Measurements from ENCODE around the gene FHAD1.

Gene FHAD1

GRCh38 chr1:15405106-15405850 lies 158.3 kb downstream of the FHAD1 start:
- DNase-seq, result no peak

- no peak for DNase-seq
These were observed 159.9 kb downstream of the FHAD1 start for GRCh38 chr1:15406614-15407559.

GRCh38 chr1:15407580-15407979 lies 160.6 kb downstream of the FHAD1 start:
- DNase-seq, result no peak

- DNase-seq, result no peak
These were observed 161.9 kb downstream of the FHAD1 start for GRCh38 chr1:15408890-15409387.

GRCh38 chr1:15409388-15410222 lies 162.6 kb downstream of the FHAD1 start, which contains the start of gene EFHD2:
TSS of gene EFHD2 (plus strand) at chr1:15409888. CDS start at chr1:15409972, 84 bp downstream.
- DNase-seq, result peak; percentile 31

GRCh38 chr1:15410223-15410883 lies 163.3 kb downstream of the FHAD1 start:
- no peak for DNase-seq

- DNase-seq, result no peak
These were observed 163.8 kb downstream of the FHAD1 start for GRCh38 chr1:15410884-15411245.

- DNase-seq, result no peak
These were observed 164.6 kb downstream of the FHAD1 start for GRCh38 chr1:15411593-15412137.

- no peak for DNase-seq
These were observed 165.3 kb downstream of the FHAD1 start for GRCh38 chr1:15412175-15412800.

GRCh38 chr1:15412843-15413242 lies 165.8 kb downstream of the FHAD1 start:
- no peak for DNase-seq

GRCh38 chr1:15413563-15414444 lies 166.8 kb downstream of the FHAD1 start:
- DNase-seq, result no peak

GRCh38 chr1:15414445-15414983 lies 167.5 kb downstream of the FHAD1 start:
- DNase-seq, result no peak

GRCh38 chr1:15417059-15417934 lies 170.3 kb downstream of the FHAD1 start:
- no peak for DNase-seq

GRCh38 chr1:15418806-15419515 lies 171.9 kb downstream of the FHAD1 start:
- DNase-seq, result no peak

GRCh38 chr1:15420853-15421465 lies 173.9 kb downstream of the FHAD1 start:
- DNase-seq, result no peak

- no peak for DNase-seq
These were observed 175.8 kb downstream of the FHAD1 start for GRCh38 chr1:15422871-15423270.

- DNase-seq, result no peak
These were observed 176.5 kb downstream of the FHAD1 start for GRCh38 chr1:15423355-15424077.
